ENCODE results near the gene AAMP. TPM values are rescaled to one million over a fixed set of nuclear protein-coding genes. Genes with fewer than 3 reads are reported as not detected.

AAMP gene
- total and polyA plus RNA-seq, 2 donors from 2014 or later = 70.1 to 108 TPM

DNA sequence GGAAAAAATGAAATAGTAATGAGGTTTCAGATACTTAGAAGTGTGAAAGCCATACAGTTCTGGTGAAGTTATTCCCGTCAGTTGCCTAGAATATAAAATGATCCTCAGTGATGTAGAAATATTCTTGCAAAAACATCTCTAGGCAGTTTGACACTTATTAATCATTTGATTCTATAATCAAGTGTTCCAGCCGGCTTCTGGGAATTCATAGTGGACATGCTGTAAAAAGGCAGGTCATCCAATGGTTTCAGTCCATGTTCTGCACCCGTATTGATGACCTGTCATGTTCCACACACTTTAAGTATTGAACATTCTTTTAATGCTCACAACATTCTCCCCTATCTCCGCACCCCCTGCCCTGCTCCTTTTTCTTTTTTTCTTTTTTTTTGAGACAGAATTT is 33.1 kb downstream of the AAMP start:
- TF ChIP-seq, protein P1, sequence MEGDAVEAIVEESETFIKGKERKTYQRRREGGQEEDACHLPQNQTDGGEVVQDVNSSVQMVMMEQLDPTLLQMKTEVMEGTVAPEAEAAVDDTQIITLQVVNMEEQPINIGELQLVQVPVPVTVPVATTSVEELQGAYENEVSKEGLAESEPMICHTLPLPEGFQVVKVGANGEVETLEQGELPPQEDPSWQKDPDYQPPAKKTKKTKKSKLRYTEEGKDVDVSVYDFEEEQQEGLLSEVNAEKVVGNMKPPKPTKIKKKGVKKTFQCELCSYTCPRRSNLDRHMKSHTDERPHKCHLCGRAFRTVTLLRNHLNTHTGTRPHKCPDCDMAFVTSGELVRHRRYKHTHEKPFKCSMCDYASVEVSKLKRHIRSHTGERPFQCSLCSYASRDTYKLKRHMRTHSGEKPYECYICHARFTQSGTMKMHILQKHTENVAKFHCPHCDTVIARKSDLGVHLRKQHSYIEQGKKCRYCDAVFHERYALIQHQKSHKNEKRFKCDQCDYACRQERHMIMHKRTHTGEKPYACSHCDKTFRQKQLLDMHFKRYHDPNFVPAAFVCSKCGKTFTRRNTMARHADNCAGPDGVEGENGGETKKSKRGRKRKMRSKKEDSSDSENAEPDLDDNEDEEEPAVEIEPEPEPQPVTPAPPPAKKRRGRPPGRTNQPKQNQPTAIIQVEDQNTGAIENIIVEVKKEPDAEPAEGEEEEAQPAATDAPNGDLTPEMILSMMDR (IDR thresholded peaks at IDR 0.05; ENCODE audit: borderline replicate concordance, extremely low read depth, insufficient read depth) = no peak
- no peak overlapping the region for H3K27ac ChIP-seq (ENCODE audit: low read depth in 2 of 2, low read length in 2 of 2)
- no peak overlapping the region for H3K4me3 ChIP-seq (ENCODE audit: low read length in 3 of 3)
- no peak overlapping the region for H3K9ac ChIP-seq (ENCODE audit: low read length in 3 of 3)
- no peaks in the 10 kb centered on the region for H3K4me1 ChIP-seq (ENCODE audit: control insufficient read depth in 2 of 3, insufficient read depth in 2 of 3, low read depth in 1 of 3, low read length in 3 of 3)
- H3K36me3 ChIP-seq (ENCODE audit: control insufficient read depth in 2 of 3, insufficient read depth in 3 of 3, low read length in 3 of 3) = peaks cover 7 to 64% (median 17%) of the 10 kb centered on the region in 3 donors
- H3K27me3 ChIP-seq (ENCODE audit: control insufficient read depth, insufficient read depth, low read length) = no peaks in the 10 kb centered on the region
- intact Hi-C loops (cut with DNase I) = no loop called here
- no peaks in the 10 kb centered on the region for H3K9me3 ChIP-seq (ENCODE audit: control insufficient read depth in 2 of 3, insufficient read depth in 1 of 3, low read length in 3 of 3)
- FAIRE-seq (no peak), DNase-seq (no peak)

DNA sequence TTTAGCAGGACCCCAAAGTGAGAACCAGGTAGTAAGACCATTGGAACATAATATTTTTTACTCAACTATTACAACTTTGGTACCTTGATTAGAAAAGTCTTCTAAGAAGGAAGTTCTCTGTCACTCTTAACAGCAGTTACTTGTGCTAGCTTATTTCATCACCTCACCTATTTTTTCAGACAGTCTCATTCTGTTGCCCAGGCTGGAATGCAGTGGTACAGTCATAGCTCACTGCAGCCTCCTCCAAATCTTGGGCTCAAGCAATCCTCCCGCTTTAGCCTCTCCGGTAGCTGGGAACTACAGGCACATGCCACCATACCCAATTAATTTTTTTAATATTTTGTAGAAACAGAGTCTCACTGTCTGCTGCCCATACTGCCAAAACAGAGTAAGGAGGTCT is 34.9 kb downstream of the AAMP start:
- peaks cover 0 to 12% (median 8%) of the 10 kb centered on the region in 3 donors for H3K4me1 ChIP-seq (ENCODE audit: control insufficient read depth in 2 of 3, insufficient read depth in 2 of 3, low read depth in 1 of 3, low read length in 3 of 3)
- no peak overlapping the region for H3K27ac ChIP-seq (ENCODE audit: low read depth in 2 of 2, low read length in 2 of 2)
- DNase-seq = no peak
- H3K27me3 ChIP-seq (ENCODE audit: control insufficient read depth, insufficient read depth, low read length) = no peaks in the 10 kb centered on the region
- TF ChIP-seq, protein P1 (IDR thresholded peaks at IDR 0.05; ENCODE audit: borderline replicate concordance, extremely low read depth, insufficient read depth) = no peak
- intact Hi-C loops (cut with DNase I) = no loop called here
- H3K4me3 ChIP-seq (ENCODE audit: low read length in 3 of 3) = no peak overlapping the region
- H3K9me3 ChIP-seq (ENCODE audit: control insufficient read depth in 2 of 3, insufficient read depth in 1 of 3, low read length in 3 of 3) = no peaks in the 10 kb centered on the region
- no peak overlapping the region for H3K9ac ChIP-seq (ENCODE audit: low read length in 3 of 3)
- H3K36me3 ChIP-seq (ENCODE audit: control insufficient read depth in 2 of 3, insufficient read depth in 3 of 3, low read length in 3 of 3) = peaks cover 7 to 55% (median 17%) of the 10 kb centered on the region in 3 donors
- no peak for FAIRE-seq

DNA sequence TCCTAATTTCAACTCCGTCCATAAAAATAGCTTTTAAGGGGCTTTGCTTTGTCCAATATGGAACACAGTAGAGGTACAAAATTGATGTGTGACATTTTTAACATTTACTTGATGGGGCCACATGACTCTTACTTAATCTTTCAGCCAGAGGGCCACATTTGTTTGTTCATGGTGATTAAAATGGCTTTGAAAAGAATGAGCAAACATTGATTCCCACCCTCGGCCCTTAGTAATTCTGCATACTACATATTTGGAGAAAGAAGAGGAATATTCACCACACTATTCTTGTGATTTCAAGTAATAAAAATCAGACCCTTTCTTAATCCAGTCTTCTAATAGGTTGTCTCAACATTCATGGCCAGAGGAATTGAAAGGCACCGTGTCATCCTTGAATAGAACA is 35.4 kb downstream of the AAMP start:
- H3K4me3 ChIP-seq (ENCODE audit: low read length in 3 of 3) = no peak overlapping the region
- no peak for DNase-seq
- no peaks in the 10 kb centered on the region for H3K9me3 ChIP-seq (ENCODE audit: control insufficient read depth in 2 of 3, insufficient read depth in 1 of 3, low read length in 3 of 3)
- H3K36me3 ChIP-seq (ENCODE audit: control insufficient read depth in 2 of 3, insufficient read depth in 3 of 3, low read length in 3 of 3) = peaks cover 7 to 52% (median 17%) of the 10 kb centered on the region in 3 donors
- no peak overlapping the region for H3K27ac ChIP-seq (ENCODE audit: low read depth in 2 of 2, low read length in 2 of 2)
- intact Hi-C loops (cut with DNase I) = no loop called here
- TF ChIP-seq, protein P1 (IDR thresholded peaks at IDR 0.05; ENCODE audit: borderline replicate concordance, extremely low read depth, insufficient read depth) = no peak
- no peak for FAIRE-seq
- H3K9ac ChIP-seq (ENCODE audit: low read length in 3 of 3) = no peak overlapping the region
- H3K4me1 ChIP-seq (ENCODE audit: control insufficient read depth in 2 of 3, insufficient read depth in 2 of 3, low read depth in 1 of 3, low read length in 3 of 3) = peaks cover 0 to 12% (median 10%) of the 10 kb centered on the region in 3 donors
- no peaks in the 10 kb centered on the region for H3K27me3 ChIP-seq (ENCODE audit: control insufficient read depth, insufficient read depth, low read length)

DNA sequence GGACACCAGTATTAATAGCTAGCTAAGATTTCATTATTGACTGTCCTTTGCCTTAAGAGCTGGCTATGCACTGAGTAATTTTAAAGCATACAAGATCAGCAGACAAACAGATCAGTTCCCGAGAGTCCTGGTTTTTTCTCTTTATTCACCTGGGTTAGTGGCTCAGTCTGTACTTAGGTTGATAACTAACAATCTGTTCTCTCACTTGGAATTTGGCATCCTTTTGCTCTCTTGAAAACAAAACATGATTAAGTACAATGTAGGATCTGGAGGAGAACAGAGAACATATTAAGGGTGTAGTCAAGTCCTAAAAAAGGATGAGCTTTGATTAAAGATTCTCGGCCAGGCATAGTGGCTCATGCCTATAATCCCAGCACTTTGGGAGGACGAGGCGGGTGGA is 36.4 kb downstream of the AAMP start:
- Histone ChIP-seq H3K27ac (ENCODE audit: low read depth in 2 of 2, low read length in 2 of 2) (no peak overlapping the region), H3K4me3 (ENCODE audit: low read length in 3 of 3) (no peak overlapping the region), H3K36me3 (ENCODE audit: control insufficient read depth in 2 of 3, insufficient read depth in 3 of 3, low read length in 3 of 3) (peaks cover 5 to 46% (median 13%) of the 10 kb centered on the region in 3 donors), H3K27me3 (ENCODE audit: control insufficient read depth, insufficient read depth, low read length) (no peaks in the 10 kb centered on the region), H3K4me1 (ENCODE audit: control insufficient read depth in 2 of 3, insufficient read depth in 2 of 3, low read depth in 1 of 3, low read length in 3 of 3) (peaks cover 0 to 16% (median 12%) of the 10 kb centered on the region in 3 donors), H3K9ac (ENCODE audit: low read length in 3 of 3) (no peak overlapping the region), H3K9me3 (ENCODE audit: control insufficient read depth in 2 of 3, insufficient read depth in 1 of 3, low read length in 3 of 3) (no peaks in the 10 kb centered on the region)
- DNase-seq (no peak), FAIRE-seq (no peak)
- intact Hi-C loops (cut with DNase I) = no loop called here
- TF ChIP-seq, protein P1 (IDR thresholded peaks at IDR 0.05; ENCODE audit: borderline replicate concordance, extremely low read depth, insufficient read depth) = no peak
